GM21825 (cell line): Measurements from ENCODE around the gene TDRD10.

Experiments
- ATAC-seq: cut with Tn5 transposase; IDR thresholded peaks from one replicate; pipeline ENCODE4 v1.9.1; 2021; ENCODE audit warnings: mild to moderate bottlenecking, moderate library complexity; ENCODE audit not compliant: unreplicated experiment

Gene TDRD10

DNA sequence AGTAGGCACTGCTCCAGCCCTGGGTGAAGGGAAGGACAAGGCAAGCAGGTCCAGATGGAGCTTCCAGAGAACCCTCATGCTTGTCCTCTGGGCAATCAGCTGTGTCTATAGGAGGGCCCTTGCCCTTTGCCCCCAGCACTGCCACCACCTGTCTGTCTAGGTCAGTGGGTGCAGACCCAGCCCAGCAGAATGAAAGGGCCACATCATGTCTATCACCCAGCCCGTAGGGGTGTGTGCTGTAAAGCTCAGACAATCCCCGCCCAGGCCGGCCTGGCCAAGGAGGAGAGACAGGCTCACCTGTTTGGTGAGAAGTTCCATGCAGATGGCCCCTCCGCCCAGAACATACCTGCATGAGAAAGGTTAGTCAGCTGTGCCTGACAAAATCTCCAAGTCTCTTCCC lies 49.5 kb downstream of the TDRD10 start:
- no peak for ATAC-seq

DNA sequence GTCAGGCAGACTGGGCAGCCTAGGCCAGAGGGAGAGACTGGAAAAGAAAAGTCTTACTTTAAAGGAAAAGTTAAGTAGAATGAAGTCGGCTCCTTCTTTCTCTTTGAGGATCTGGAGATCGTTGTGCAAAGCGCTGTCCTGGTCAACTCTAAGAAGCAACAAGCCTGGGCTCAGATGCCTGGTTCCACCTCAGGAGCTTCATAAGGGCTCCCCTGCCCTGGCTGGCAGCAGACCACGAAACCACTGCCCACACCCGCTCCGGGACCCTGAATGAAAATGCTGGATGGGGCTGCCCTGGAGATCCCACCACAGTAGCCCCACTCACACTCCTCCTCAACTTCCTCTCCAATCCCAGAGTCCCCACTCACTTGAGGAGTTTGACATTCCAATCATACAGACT lies 50.0 kb downstream of the TDRD10 start:
- ATAC-seq: no peak

DNA sequence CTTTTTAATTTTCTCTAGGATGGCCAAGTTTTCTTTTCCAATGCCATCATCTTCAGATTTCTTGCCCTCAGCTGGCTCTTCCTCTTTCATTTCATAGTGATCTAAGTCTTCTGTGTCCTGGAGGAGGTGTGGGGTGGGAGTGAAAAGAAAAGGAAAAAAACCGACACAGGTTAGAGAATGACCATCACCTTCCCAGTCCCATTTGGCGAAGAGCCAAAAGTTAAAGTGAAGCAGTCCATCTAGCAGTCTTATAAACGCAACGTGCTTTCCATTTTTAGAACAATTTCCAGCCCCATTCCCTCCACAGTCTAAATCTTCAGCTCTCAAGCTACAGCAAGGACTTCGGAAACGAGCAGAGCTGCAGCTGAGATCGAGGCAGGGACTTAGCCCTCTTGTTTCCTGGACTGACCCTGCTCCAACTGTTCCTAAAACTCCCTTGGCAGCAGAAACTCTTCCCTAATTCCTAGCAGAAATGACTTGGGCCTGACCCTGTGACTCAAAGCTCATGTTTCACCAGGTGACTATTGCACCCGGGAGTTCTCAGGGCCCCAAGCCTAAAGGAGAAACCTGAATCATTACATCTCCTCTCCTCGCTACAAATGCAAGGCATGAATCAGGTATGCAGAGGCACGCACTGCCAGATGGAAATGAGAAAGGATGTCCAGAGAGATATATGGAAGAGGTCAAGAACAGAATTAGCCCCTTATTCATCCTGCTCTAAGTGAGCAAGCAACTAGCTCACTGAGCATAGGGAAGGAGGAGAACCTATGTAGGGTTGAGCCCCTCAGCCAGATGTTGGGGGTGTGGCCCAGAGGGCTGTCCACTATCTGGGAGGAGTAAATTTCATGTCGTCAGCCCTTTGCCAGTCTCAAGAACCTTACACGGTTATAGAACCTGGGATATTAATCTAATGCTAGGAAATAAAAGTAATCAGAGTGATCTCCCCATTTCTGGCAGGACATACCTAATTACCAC lies 51.3 kb downstream of the TDRD10 start:
- ATAC-seq: no peak

DNA sequence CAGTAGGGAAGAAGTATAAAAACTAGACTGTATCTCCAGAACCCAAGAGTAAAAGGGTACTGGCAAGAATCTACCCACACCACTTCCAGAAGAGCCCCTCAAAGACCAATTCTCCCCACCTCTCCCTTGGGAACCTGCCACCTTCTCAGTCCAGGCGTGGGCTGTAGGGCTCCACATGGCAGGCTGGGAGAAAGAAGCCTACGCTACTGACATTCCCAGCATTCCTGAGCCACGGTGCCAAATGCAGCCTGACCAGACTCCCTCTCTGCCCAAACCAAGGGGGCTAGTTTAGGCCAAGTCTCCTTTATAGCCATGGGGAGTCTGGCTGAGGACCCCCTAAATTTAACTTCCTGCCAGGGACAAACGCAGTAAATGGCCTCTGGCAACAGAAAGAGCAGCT lies 54.4 kb downstream of the TDRD10 start:
- no peak for ATAC-seq

DNA sequence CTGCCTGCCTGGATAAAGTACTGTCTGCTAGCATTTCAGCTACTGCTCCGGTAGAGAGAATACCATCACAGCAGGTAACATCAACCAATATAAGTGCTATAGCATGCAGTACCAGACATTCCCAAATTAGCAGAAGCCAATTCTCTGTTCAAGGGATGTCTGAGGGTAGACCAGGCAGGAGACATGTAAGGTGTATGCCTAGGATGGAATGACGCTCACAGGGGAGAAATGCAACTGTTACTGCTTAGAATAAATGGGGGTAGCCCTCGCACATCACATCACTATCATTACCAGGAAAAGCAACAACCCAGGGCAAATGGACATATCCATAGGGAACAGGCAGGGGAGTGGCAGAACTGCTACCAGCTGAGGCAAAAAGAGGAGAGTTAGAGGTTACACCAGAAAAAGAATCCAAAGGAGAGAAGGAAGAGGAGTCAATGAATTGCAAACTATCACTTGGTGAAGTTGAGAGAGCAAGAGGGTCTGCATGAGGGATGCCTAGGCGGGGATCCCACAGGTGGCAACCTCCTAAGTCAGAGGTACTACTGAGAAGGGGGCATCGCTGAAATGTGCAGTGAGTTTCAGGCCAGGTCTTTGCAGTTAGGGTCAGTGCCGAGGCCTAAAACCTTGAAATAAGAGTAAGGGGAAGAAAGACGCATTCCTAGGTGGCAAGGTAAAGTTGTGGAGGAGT lies 55.4 kb downstream of the TDRD10 start:
- no peak for ATAC-seq

DNA sequence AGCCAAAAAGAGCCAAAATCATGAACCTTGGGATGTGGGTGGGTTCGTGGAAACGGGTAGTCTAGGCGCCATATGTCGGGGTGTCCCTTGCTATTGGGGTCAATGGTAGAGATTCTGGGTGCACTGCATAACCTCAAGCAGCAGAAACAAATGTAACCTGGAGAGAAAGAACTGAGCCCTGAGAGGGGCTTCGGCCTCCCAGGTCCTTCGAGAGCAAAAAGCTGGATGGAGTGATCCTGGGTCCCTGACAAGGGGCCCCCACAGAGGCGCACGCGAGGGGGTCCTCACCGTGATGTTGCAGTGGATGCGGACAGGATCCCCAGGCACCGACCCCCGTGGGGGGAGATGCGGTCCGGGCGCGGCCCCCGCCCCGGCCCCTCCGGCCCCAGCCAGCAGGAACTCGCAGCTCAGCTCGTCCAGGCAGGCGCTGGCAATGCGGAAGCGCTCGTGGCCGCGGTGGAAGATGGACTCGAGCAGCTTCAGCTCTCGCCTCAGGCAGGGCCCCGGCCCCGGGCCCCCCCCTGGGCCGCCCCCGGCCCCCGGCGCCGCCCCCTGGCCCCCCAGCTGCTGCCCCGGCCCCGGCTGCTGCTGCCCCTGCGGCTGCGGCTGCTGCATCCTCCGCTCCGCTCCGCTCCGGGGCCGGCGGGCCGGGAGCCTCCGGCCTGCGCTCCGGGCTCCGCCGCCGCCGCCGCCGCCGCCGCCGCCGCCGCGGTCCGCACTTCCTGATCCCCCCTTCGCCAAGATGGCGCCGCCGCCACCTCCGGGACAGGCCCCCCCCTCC lies 56.1 kb downstream of the TDRD10 start, which contains the start of gene UBE2Q1:
UBE2Q1 (minus strand) TSS at position 724 of the 781 bp plus-strand sequence; CDS start at position 615, 109 bp downstream.
- peak; percentile 18 for ATAC-seq

DNA sequence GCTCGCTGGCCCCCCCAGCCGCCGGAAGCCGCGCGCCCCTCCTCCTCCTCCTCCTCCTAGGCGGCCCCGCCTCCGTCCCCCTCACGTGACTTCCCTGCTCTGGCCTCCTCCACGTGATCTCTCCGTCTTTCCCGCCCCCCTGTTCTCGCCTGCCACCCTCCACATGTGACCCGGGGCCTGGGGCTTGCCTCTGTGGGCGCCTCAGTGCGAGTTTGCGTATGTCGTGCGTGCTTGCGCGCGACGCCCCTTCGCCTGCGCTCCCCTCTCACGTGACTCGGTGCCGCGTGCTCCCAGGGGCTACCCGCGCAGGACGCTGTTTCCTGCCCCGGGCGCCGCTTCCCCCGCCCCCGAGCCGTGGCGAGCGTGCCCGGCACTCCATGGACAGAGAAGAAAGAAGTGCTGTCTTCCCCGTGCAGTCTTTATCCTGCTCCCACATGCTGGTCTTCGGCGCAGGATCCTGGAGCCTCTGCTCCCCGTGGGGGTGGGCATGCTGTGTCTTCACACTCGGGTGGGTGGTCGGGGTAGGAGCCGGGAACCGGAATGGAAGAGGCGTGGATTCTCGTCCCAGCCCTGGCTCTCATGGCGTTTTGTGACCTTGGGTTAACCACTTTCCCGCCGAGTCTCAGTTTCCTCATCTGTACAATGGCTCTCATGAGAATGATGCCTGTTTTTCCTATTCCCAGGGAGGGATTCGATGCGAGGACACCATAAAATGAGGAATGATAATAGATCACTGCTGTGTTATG lies 56.9 kb downstream of the TDRD10 start:
- ATAC-seq: peak; percentile 78

DNA sequence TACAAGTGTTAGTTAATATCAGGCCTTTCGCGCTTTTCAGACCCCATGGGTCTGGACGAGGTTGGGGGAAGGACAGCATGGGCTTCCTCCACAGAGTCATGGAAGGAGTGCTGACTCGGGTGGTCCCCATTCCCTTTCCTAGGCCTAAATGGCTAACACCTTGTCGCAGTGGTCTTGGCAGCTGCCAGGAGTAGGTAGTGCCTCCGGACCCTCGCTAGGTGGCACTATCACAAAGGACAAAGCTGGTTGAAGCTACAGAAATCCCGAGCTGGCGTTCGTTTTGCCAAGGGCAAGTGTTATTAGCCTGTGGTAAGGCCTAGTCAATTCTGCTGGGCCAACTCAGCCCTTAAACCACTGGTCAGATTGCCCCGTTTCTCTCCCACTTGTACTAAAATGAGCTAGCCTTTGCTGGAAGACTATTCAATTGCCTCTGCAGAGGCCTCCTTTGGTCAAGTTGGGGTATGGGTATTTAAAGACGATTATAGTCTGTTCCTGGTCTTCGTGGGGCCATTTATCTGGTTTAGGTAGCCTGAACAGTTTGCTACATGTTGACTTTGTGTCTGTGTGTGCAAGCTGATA lies 57.5 kb downstream of the TDRD10 start:
- peak; percentile 51 for ATAC-seq

DNA sequence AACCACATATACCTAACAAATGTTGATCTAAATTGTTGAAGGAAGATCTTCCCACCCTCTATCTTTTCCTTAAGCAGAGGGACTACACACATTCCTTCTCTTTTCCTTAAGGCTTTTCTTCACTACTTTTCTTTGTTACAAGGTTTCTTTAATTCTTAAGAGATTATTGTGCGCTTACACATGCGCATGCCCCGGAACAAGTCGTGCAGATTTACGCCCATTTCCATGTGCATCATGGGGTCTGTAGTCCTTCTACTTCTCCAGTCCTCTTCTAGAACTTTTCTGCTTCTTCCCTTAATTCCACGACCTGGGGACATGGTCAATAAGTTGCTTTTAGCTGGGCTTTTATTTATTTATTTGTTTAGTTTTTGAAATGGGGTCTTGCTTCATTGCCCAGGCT lies 63.9 kb downstream of the TDRD10 start:
- no peak for ATAC-seq

DNA sequence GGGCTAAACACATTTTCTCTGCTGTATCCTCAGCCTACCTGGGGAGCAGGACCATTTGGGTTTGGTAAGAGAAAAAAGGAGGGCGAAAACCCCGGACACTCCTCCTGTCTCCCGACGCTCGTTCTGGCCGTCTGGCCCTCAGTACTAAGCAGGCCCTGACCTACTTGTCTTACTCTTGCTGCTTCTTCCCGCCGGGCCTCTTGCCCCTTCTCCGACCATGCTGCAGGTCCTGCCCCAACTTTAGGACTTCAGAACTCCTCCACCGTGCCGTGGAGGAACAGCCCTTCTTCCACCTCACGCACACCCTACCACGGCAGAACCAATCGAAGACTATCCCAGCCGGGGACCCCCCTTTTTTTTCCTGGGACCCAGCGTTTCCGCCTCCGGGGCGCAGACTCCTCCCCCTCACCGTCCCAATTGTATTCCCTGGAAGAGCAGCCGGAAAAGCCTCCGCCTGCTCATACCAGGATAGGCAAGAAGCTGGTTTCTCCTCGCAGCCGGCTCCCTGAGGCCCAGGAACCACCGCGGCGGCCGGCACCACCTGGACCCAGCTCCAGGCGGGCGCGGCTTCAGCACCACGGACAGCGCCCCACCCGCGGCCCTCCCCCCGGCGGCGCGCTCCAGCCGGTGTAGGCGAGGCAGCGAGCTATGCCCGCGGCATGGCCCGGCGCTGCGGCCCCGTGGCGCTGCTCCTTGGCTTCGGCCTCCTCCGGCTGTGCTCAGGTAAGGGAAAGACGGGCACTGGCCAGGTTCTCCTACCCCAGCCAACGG lies 65.6 kb downstream of the TDRD10 start, which contains the start of gene CHRNB2:
CHRNB2 (plus strand) TSS at position 393 of the 771 bp plus-strand sequence; CDS start at position 660, 267 bp downstream.
- ATAC-seq: peak; percentile 65

DNA sequence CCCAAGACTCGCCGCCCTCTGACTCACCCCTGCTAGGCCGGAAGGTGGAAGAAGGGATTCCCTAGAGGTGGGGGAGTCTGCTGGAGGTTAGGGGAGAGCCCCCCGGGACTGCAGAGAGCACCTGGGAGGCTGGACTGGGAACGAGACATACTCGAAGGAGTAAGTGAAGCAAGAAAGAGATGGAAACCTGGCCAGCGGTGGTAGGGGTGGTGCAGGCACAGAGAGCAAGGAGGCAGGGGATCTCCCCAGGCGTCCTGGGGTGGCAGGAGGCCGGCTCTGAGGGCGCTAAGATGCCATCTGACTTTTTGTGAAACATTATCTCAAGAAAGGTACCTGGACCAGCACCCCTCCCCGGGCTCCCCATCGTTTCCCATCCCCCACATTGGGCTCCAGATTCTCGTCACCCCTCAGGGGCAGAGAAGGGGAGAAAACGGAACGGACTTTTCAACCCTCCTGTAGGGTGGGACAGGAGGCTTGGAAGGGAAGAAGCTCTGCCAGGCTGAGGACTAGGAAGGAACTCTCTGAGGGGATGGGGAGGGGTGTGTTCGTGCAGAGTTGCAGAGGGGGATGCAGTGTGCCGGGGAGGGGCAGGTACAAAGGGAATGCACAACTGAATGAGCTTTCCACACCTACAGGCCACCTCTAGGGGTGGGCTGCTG lies 66.3 kb downstream of the TDRD10 start:
- no peak for ATAC-seq

DNA sequence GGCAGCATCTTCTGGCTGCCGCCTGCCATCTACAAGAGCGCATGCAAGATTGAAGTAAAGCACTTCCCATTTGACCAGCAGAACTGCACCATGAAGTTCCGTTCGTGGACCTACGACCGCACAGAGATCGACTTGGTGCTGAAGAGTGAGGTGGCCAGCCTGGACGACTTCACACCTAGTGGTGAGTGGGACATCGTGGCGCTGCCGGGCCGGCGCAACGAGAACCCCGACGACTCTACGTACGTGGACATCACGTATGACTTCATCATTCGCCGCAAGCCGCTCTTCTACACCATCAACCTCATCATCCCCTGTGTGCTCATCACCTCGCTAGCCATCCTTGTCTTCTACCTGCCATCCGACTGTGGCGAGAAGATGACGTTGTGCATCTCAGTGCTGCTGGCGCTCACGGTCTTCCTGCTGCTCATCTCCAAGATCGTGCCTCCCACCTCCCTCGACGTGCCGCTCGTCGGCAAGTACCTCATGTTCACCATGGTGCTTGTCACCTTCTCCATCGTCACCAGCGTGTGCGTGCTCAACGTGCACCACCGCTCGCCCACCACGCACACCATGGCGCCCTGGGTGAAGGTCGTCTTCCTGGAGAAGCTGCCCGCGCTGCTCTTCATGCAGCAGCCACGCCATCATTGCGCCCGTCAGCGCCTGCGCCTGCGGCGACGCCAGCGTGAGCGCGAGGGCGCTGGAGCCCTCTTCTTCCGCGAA lies 69.4 kb downstream of the TDRD10 start:
- ATAC-seq: no peak

DNA sequence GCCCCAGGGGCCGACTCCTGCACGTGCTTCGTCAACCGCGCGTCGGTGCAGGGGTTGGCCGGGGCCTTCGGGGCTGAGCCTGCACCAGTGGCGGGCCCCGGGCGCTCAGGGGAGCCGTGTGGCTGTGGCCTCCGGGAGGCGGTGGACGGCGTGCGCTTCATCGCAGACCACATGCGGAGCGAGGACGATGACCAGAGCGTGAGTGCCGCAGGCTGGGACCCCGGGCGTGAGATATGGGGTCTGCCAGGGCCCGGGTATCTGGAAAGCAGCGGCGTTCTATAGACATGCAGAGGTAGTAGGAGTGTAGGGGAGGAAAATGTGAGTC lies 69.9 kb downstream of the TDRD10 start:
- ATAC-seq: no peak

DNA sequence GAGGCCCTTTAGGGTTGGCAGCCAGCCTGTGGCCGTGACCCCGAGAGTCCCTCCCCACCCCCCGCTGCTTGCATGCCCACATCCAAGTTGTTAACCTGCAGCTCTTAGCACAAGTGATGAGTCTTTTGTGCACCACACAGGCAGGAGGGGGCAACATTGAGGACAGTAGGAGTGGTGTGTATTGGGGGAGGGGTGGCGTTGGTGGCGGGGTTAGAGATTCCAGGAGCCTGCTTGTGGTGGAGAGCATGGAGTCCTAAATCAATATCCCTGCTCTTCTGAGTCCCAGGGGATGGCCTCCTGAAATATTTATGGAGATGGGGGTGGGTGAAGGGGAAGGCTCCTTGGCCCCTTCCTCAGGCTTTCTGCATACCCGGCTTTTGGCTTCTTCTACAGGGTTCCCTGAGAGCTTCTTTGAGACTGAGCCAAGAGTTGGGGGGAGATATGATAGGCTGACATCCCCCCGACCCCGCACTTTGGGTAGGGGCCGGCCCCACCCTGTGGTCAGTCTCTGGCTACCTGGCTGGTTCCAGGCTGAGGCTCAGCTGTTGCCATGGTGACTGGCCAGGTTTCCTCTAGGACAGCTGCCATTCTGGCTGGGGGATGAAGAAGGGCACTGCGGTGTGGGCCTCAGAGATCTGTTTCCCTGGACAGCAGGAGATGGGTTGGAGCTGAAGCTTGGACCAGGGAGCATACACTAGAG lies 70.6 kb downstream of the TDRD10 start:
- ATAC-seq: no peak

DNA sequence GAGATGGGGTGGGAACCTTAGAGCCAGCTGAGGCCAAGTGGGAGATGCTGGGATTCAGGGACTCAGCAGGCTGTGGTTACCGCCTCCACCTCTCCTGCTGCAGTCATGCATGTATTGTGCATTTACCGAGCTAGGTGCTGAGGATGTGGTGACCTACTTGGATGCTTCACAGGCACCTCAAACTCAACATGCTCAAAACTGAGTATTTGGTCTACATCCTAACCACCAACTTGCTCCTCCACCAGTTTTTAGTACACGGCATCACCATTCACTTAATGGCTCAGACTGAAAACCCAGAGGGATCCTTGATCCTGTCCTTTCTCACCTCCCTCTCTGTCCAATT lies 71.1 kb downstream of the TDRD10 start:
- ATAC-seq: no peak

DNA sequence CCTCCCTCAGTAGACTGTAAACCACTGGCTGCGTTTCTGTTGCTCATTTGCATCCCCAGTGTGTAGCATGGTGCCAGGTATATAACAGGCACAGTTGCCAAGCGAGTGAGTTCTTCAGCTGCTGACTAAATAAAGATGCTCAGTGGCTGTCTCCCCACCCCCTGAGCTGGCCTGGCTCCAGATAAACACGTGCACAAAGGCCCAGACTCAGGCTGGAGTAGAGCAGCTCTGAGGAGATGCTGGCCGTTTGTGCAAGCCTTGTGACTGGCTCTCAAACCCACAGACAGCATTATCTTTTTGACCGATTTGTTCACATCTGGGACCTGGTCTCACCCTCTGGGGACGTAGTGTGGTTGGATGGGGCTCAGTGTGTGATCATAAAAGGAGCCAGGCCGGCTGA lies 72.7 kb downstream of the TDRD10 start:
- ATAC-seq: no peak

DNA sequence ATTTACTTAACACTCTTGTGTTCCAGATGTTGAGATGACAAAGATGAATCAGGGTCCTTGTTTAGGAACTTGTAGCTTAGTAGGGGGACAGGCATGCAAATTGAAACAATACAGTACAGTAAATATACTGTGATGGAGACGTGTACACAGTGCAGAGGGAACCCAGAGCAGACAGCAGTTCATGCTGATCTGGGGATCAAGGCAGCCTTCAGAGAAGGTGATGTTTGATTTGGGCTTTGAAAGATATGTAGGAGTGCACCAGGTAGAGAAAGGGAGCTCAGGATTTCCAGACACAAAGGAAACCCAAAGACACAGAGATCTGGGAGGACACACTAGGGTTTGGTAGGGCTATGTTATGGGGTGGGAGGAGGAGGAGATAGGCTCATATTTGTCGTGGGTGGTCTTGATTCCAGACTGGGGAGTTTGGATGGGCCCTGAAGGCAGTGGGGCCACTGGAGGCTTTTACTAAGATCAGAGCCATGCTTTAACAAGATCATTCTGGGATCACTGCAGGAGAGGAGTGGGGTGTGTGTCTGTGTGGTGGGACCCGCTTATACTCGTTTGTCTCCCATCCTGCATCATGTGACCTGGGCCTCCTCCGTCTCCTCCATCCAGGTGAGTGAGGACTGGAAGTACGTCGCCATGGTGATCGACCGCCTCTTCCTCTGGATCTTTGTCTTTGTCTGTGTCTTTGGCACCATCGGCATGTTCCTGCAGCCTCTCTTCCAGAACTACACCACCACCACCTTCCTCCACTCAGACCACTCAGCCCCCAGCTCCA lies 73.3 kb downstream of the TDRD10 start:
- ATAC-seq: no peak
